H7 (cell line): ENCODE data around the gene FNDC3A. TPM values are rescaled to one million over a fixed set of nuclear protein-coding genes. Genes with fewer than 3 reads are reported as not detected.

Source experiments
- DNase-seq: peaks from one replicate; pipeline ENCODE4 v3.0.0; 2012
- H3K27me3 ChIP-seq: 2 replicates; pipeline ENCODE4 v1.6.0; 2011; ENCODE audit warnings: mild to moderate bottlenecking, low read length; ENCODE audit not compliant: control insufficient read depth, insufficient read depth
- H3K36me3 ChIP-seq: replicated peaks from 2 replicates; pipeline ENCODE4 v1.5.1; 2011; ENCODE audit warnings: low read length; ENCODE audit not compliant: control insufficient read depth, insufficient read depth
- H3K4me3 ChIP-seq: 2 replicates; pipeline ENCODE4 v1.5.1; 2011; ENCODE audit warnings: low read depth, mild to moderate bottlenecking, control low read depth, low read length, moderate library complexity; ENCODE audit not compliant: insufficient read depth
- total RNA-seq: library from RNA; depleted of rRNA; stranded (reverse); fragments of >200 nt; shearing (Covaris generic); gene quantifications from 2 replicates; pipeline ENCODE4 v1.2.3, GENCODE V29; 2014; rRNA removed

The FNDC3A gene
- total RNA-seq = 22.8 and 38.0 TPM in 2 replicates

GRCh38 chr13:48975856-48976575 is at the start of gene FNDC3A:
FNDC3A (plus strand) TSS chr13:48975912; CDS start chr13:49006191, 30,279 bp downstream.
- peak within 1 kb of the TSS; percentile 81 for H3K4me3 ChIP-seq
- peak; percentile 93 for DNase-seq
- H3K36me3 ChIP-seq = no peaks in the 10 kb centered on the region
- H3K27me3 ChIP-seq = no peaks in the 10 kb centered on the region

GRCh38 chr13:48928757-48929430 is 46.8 kb upstream of the FNDC3A start:
- no peak overlapping the region for H3K4me3 ChIP-seq
- no peak for DNase-seq
- H3K36me3 ChIP-seq = no peaks in the 10 kb centered on the region
- H3K27me3 ChIP-seq = no peaks in the 10 kb centered on the region

GRCh38 chr13:48930918-48931317 is 44.8 kb upstream of the FNDC3A start:
- no peak for DNase-seq
- H3K36me3 ChIP-seq = no peaks in the 10 kb centered on the region
- no peak overlapping the region for H3K4me3 ChIP-seq
- no peaks in the 10 kb centered on the region for H3K27me3 ChIP-seq

- Histone ChIP-seq H3K4me3 (no peak overlapping the region), H3K36me3 (no peaks in the 10 kb centered on the region), H3K27me3 (no peaks in the 10 kb centered on the region)
- no peak for DNase-seq
Measured at GRCh38 chr13:48938308-48938943, 37.3 kb upstream of the FNDC3A start.

GRCh38 chr13:48939728-48940127 is 36.0 kb upstream of the FNDC3A start:
- Histone ChIP-seq H3K27me3 (no peaks in the 10 kb centered on the region), H3K36me3 (no peaks in the 10 kb centered on the region), H3K4me3 (no peak overlapping the region)
- DNase-seq = no peak

GRCh38 chr13:48942131-48942530 is 33.6 kb upstream of the FNDC3A start:
- Histone ChIP-seq H3K4me3 (no peak overlapping the region), H3K36me3 (no peaks in the 10 kb centered on the region), H3K27me3 (no peaks in the 10 kb centered on the region)
- no peak for DNase-seq

GRCh38 chr13:48944221-48944620 is 31.5 kb upstream of the FNDC3A start:
- no peak for DNase-seq
- Histone ChIP-seq H3K4me3 (no peak overlapping the region), H3K36me3 (no peaks in the 10 kb centered on the region), H3K27me3 (no peaks in the 10 kb centered on the region)

GRCh38 chr13:48945626-48946025 is 30.1 kb upstream of the FNDC3A start:
- DNase-seq = peak; percentile 13
- no peak overlapping the region for H3K4me3 ChIP-seq
- no peaks in the 10 kb centered on the region for H3K27me3 ChIP-seq
- no peaks in the 10 kb centered on the region for H3K36me3 ChIP-seq

- Histone ChIP-seq H3K4me3 (no peak overlapping the region), H3K27me3 (no peaks in the 10 kb centered on the region), H3K36me3 (no peaks in the 10 kb centered on the region)
- DNase-seq = no peak
Measured at GRCh38 chr13:48946163-48946562, 29.5 kb upstream of the FNDC3A start.

GRCh38 chr13:48949566-48950500 is 25.9 kb upstream of the FNDC3A start:
- H3K36me3 ChIP-seq = no peaks in the 10 kb centered on the region
- no peaks in the 10 kb centered on the region for H3K27me3 ChIP-seq
- no peak for DNase-seq
- H3K4me3 ChIP-seq = no peak overlapping the region

GRCh38 chr13:48950501-48950875 is 25.2 kb upstream of the FNDC3A start:
- no peaks in the 10 kb centered on the region for H3K36me3 ChIP-seq
- DNase-seq = no peak
- no peaks in the 10 kb centered on the region for H3K27me3 ChIP-seq
- H3K4me3 ChIP-seq = no peak overlapping the region

- H3K27me3 ChIP-seq = no peaks in the 10 kb centered on the region
- no peak overlapping the region for H3K4me3 ChIP-seq
- no peak for DNase-seq
- no peaks in the 10 kb centered on the region for H3K36me3 ChIP-seq
Measured at GRCh38 chr13:48954081-48954480, 21.6 kb upstream of the FNDC3A start.

GRCh38 chr13:48955536-48955935 is 20.2 kb upstream of the FNDC3A start:
- no peak for DNase-seq
- Histone ChIP-seq H3K27me3 (no peaks in the 10 kb centered on the region), H3K4me3 (no peak overlapping the region), H3K36me3 (no peaks in the 10 kb centered on the region)

- no peak for DNase-seq
- Histone ChIP-seq H3K36me3 (no peaks in the 10 kb centered on the region), H3K4me3 (no peak overlapping the region), H3K27me3 (no peaks in the 10 kb centered on the region)
Measured at GRCh38 chr13:48961379-48961778, 14.3 kb upstream of the FNDC3A start.
